ENCODE data around the gene TIFAB. TPM values are rescaled to one million over a fixed set of nuclear protein-coding genes. Genes with fewer than 3 reads are reported as not detected.
A peak's percentile ranks its signal among the peaks of the same experiment; 100 is the strongest.
"Not testable (repeated sequence)": the region's sequence is repeated elsewhere in the genome, so short reads cannot be mapped to it uniquely, and the experiment has no call there.

Gene TIFAB
- not detected in 2 replicates for total RNA-seq (2014; rRNA removed; shearing (Covaris generic); ENCODE audit: low replicate concordance)

DNA sequence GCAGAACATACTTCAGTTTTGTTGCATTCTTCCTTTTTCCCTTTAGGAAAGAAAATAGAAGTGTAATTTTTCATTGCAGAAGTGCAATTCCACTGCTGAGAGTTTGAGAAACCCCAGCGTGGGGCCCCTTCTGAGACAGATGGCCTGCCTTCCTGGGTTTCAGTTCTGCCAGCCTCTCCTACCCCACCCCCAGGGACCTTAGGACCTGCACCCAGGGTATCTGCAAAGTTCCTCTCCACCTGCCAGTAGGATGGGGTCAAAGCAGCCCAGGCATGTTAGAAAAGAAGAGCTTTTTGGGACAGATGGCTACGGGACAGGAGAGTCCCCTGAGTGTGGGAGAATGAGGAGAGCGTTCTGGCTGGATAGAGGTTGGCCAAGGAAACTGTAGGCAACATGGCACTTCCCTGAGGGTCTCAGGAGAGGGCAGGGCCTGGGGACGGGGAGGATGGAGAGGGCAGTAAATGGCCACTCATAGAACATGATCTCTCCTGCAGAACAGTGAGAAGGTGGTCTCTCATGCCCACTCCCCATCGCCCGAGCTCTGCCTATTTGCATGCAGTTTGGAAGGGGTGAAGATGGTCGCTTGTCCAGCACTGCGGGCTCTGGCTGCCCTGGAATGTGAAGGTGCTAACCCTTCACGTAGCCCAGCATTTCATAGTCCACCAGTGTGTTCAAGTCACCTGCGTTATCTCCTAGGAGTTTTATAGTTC is at the start of gene TIFAB:
Gene TIFAB, minus strand, starts transcription at position 31 of the 710 bp plus-strand sequence. CDS start 2,412 bp downstream, outside the sequence.
- no peaks in the 10 kb centered on the region for H3K36me3 ChIP-seq

DNA sequence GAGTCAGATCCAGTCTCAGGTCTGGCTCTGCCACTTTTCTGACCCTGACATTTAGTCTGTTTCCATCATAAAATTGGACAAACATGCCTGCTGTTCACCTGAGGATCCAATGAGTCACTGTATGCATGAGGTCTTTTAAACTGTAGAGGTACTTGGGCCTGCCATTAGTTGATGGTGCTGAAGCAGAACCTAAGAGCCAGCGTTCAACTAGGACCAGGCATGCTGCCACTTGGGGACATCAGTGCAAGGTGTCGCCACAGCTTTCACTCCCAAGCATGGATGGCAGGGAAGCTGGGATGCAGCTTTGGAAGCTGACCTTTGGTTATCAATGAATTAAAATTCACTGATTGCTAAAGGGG is 46.5 kb upstream of the TIFAB start:
- Histone ChIP-seq H3K36me3 (no peaks in the 10 kb centered on the region), H3K27me3 (no peaks in the 10 kb centered on the region), H3K4me3 (no peak overlapping the region), H3K9me3 (no peaks in the 10 kb centered on the region)
- DNase-seq, result no peak

More for the DNA sequence above, at the start of gene TIFAB:
- no peaks in the 10 kb centered on the region for H3K27me3 ChIP-seq
- DNase-seq, result no peak
- no peaks in the 10 kb centered on the region for H3K9me3 ChIP-seq
- H3K4me3 ChIP-seq, result no peak within 1 kb of the TSS

DNA sequence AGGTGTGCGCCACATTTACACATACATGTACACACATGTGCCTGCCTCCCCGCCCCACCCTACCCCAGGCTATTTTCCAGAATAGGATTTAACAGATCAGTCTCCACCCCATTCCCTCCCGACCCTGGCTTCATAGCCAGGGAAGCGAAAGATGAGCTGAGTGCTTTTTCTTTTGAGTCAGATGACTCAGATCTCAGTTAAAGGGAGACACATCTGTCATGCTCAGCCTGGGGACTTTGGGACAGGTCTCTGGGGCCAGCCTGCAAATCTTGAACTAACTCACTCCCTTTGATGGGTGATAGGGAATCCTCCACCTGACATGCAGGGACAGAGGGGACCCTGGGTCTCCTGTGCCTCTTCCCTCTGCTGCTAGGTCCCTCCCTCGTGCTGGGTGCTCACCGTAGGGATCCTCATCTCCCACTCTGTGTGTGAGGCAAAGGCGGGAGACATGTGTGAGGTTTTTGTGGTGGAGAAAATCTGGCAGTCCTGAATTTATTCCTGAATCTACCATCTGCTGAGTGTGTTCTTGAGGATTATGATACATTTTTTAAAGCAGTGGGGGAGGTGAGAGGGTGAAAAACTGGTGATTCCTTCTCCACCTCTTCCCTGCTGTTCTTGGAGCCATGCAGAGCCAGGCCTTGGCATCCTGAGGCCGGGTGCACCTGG is 46.0 kb upstream of the TIFAB start:
- no peak overlapping the region for H3K4me3 ChIP-seq
- peak; percentile 70 for DNase-seq
- H3K36me3 ChIP-seq, result no peaks in the 10 kb centered on the region
- no peaks in the 10 kb centered on the region for H3K27me3 ChIP-seq
- H3K9me3 ChIP-seq, result no peaks in the 10 kb centered on the region

DNA sequence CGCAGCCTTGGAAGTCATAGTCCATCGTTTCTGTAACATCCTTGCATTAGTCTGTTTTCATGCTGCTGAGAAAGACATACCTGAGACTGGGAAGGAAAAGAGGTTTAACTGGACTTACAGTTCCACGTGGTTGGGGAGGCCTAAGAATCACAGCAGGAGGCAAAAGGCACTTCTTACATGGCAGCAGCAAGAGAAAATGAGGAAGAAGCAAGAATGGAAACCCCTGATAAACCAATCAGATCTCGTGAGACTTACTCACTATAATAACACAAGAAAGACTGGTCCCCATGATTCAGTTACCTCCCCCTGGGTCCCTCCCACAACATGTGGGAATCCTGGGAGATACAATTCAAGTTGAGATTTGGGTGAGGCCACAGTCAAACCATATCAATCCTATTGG is 43.4 kb upstream of the TIFAB start:
- H3K27me3 ChIP-seq, DNase-seq, H3K4me3 ChIP-seq, H3K9me3 ChIP-seq, H3K36me3 ChIP-seq: not testable (repeated sequence)

DNA sequence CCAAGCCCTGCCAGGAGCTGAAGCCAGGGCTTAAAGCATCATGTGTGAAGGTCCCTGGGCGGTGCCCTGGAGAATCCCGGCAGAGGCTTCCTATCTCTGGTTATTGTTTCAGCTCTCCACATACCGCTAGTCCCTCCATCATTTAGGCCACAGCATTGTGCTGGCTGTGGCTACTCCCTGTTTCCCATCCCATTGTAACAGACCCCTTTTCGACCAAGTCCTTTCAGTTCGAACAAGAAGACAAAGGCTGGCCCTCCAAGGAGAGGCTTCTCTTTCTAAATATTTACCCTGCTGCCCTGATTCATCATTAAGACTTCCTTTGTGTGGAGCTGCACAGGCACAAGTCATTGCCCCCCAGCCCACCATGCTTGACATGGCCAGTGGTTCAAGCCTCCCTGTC is 42.0 kb upstream of the TIFAB start:
- no peaks in the 10 kb centered on the region for H3K9me3 ChIP-seq
- no peaks in the 10 kb centered on the region for H3K36me3 ChIP-seq
- no peak overlapping the region for H3K4me3 ChIP-seq
- DNase-seq, result no peak
- H3K27me3 ChIP-seq, result no peaks in the 10 kb centered on the region

GRCh38 chr5:135493406-135494180 is 41.4 kb upstream of the TIFAB start:
- H3K27me3 ChIP-seq, result no peaks in the 10 kb centered on the region
- no peaks in the 10 kb centered on the region for H3K9me3 ChIP-seq
- DNase-seq, result peak; percentile 91
- no peak overlapping the region for H3K4me3 ChIP-seq
- no peaks in the 10 kb centered on the region for H3K36me3 ChIP-seq

GRCh38 chr5:135492319-135492626 is 40.1 kb upstream of the TIFAB start:
- Histone ChIP-seq H3K36me3 (no peaks in the 10 kb centered on the region), H3K9me3 (no peaks in the 10 kb centered on the region), H3K4me3 (no peak overlapping the region), H3K27me3 (no peaks in the 10 kb centered on the region)
- DNase-seq, result no peak

GRCh38 chr5:135491552-135492318 is 39.6 kb upstream of the TIFAB start:
- DNase-seq, result no peak
- no peaks in the 10 kb centered on the region for H3K27me3 ChIP-seq
- H3K9me3 ChIP-seq, result no peaks in the 10 kb centered on the region

DNA sequence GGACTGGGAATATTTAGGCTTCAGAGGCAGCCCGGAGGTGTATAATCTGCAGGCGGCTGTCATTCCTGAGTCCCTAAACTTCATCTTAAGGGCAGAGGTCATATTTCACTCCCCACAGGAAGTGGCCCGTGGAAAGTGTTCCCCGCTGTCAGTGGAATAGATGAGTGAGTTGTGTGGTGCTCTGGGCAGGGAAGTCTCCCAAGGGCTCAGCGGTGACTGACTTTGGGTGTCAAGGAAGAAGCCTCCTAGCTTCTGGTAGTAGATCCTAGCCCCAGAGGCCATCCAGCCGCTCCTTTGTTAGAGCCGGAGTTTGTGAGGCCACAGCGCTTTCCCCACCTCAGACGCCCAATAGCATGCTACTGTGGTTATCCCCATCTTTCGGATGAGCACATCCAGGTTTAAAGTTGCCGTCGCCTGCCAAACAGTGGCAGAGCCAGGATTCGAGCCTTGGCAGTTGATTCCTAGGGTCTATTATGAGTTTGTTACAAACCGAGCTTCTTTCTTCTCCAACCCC is 38.9 kb upstream of the TIFAB start:
- DNase-seq, result no peak
- no peaks in the 10 kb centered on the region for H3K27me3 ChIP-seq

More at GRCh38 chr5:135491552-135492318, 39.6 kb upstream of the TIFAB start:
- no peaks in the 10 kb centered on the region for H3K36me3 ChIP-seq
- no peak overlapping the region for H3K4me3 ChIP-seq

DNA sequence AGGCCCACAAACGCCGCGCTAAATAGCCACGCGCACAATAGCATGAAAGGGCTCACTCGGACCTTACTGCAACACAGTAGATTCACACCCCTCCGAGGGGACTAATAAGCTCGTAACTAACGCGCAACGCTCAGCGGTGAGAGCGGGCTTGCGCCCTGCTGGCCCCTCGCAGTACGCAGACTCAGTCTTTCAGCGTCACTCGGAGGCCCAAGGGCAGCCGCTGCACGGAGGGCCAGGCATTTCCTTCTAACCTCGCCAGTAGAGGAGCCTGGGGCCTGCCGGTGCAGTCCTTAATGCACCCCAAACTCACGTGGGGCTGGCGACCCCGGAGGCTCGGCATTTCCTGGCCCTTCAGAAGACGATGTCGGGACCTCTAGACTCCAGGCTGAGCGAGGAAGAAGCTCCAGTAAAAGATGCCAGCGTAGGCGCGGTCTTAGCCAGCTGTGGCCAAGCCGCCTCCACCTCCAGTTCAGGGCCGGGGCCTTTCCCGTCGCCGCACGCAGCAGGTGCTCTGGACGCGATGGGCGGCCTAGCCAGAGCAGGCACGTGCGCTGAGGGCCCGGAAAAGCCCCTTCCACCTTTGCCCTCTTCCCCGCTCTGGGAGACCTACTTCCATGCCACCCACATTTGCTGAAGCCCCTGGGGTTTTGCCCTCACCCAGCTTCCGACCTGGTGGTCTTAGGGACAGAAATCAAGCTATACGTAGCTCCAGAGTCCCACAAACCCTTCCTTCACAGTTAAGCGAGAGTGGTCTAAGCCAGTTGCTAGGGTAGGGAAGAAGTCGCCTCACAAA is 38.3 kb upstream of the TIFAB start:
- DNase-seq, result no peak
- Histone ChIP-seq H3K9me3 (no peaks in the 10 kb centered on the region), H3K27me3 (no peaks in the 10 kb centered on the region), H3K36me3 (no peaks in the 10 kb centered on the region), H3K4me3 (no peak overlapping the region)

More for the DNA sequence above, 38.9 kb upstream of the TIFAB start:
- Histone ChIP-seq H3K4me3 (no peak overlapping the region), H3K36me3 (no peaks in the 10 kb centered on the region), H3K9me3 (no peaks in the 10 kb centered on the region)

DNA sequence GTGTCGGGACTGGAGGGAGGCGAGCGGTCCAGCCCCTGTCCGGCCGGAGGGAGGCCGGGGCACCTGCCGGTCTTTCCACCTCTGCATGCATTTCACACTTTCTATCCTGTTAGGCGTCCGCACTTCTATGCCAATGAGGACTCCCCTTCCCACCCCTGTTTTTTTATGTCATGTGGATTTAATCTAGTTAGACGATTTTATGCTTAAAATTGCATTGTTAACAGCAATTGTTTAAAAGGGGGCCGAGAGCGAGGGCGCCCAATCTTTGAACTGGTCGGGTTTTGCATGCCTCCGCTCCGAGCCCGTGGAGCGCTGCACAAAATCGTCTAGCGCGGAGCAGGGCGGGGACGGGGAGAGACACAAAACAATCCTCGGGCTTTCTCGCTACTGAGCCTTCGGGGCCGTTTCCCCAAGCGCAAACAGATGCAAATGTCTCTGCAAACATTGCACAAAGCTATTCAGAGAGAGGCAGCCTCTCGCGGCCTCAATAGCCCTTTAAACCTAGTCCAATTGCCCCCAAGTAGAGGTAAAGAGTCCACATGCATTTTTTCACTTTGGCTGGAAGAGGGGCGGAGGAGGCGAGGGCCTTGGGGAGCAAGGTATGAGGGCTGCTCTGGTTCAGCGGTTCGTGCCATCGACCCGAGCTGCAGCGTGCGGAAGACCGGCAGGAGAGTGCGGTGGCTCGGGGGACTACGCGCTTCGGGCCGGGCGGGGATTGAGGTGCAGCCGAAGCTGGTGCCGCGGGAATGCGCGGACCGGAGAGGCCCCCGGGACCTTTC is 37.5 kb upstream of the TIFAB start:
- Histone ChIP-seq H3K4me3 (no peak overlapping the region), H3K9me3 (no peaks in the 10 kb centered on the region), H3K27me3 (no peaks in the 10 kb centered on the region), H3K36me3 (no peaks in the 10 kb centered on the region)
- no peak for DNase-seq

GRCh38 chr5:135488727-135489465 is 36.7 kb upstream of the TIFAB start:
- H3K36me3 ChIP-seq, result no peaks in the 10 kb centered on the region
- H3K4me3 ChIP-seq, result peak overlapping the region; percentile 27
- peak; percentile 90 for DNase-seq
- H3K9me3 ChIP-seq, result no peaks in the 10 kb centered on the region
- no peaks in the 10 kb centered on the region for H3K27me3 ChIP-seq

DNA sequence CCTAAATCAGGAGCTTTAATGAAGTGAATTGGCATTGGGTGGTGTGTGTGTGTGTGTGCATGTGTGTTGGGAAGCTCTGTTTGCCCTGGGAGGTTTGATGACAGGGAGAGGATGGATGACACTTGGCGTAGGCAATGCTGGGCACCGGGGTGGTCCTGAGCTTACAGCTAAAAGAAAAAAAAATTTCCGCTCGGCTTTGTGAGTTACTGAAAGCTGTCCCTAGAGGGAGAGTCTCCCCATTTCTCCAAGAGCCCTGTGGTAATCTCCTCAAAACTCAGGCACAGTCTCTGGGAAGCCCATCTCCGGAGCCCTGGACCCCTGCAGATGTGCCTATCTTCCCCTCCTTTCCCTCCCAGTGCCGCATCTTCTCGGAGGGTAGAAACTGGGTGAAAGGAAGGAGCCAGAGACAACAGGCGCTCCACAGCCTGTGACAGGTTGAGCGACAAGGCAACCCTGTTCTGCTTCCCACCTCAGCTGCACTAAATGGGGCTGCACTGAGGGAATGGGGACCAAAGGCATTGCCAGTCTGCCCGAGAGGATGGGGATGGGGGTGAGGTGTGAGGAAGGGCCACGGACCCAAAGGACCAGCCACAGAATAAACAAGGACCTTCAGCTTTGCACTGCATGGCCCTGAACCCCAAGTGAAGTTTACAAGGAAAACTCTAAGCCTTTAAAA is 35.8 kb upstream of the TIFAB start:
- no peak for DNase-seq
- H3K36me3 ChIP-seq, result no peaks in the 10 kb centered on the region
- H3K4me3 ChIP-seq, result no peak overlapping the region
- H3K9me3 ChIP-seq, result no peaks in the 10 kb centered on the region
- no peaks in the 10 kb centered on the region for H3K27me3 ChIP-seq

GRCh38 chr5:135487037-135487395 is 34.9 kb upstream of the TIFAB start:
- Histone ChIP-seq H3K4me3 (no peak overlapping the region), H3K27me3 (no peaks in the 10 kb centered on the region), H3K36me3 (no peaks in the 10 kb centered on the region), H3K9me3 (no peaks in the 10 kb centered on the region)
- no peak for DNase-seq

All from MG63 (cell line).